Duodenal mucosa (tissue), 2 donors: ENCODE measurements around the gene PIEZO2.
"Not testable (repeated sequence)": the region's sequence is repeated elsewhere in the genome, so short reads cannot be mapped to it uniquely, and the experiment has no call there.

Source experiments
- H3K27ac ChIP-seq: one replicate; pipeline ENCODE4 v1.7.0; 2013; ENCODE audit warnings: low read depth, low read length
- H3K27me3 ChIP-seq, 2 donors: one replicate each; pipeline ENCODE4 v1.7.0; 2013; ENCODE audit warnings: low read length in 2 of 2, control low read depth in 1 of 2; ENCODE audit not compliant: insufficient read depth in 2 of 2, control insufficient read depth in 1 of 2
- H3K36me3 ChIP-seq, 2 donors: one replicate each; pipeline ENCODE4 v1.7.0; 2013; ENCODE audit warnings: low read length in 2 of 2, control low read depth in 1 of 2; ENCODE audit not compliant: insufficient read depth in 2 of 2, control insufficient read depth in 1 of 2
- H3K4me1 ChIP-seq, 2 donors: one replicate each; pipeline ENCODE4 v1.7.0; 2013; ENCODE audit warnings: low read length in 2 of 2, control low read depth in 1 of 2; ENCODE audit not compliant: insufficient read depth in 2 of 2, control insufficient read depth in 1 of 2
- H3K4me3 ChIP-seq, 2 donors: one replicate each; pipeline ENCODE4 v1.7.0; 2013; ENCODE audit warnings: low read length in 2 of 2, low read depth in 1 of 2
- H3K9ac ChIP-seq, 2 donors: one replicate each; pipeline ENCODE4 v1.7.0; 2013; ENCODE audit warnings: low read length in 2 of 2, low read depth in 1 of 2
- H3K9me3 ChIP-seq, 2 donors: one replicate each; pipeline ENCODE4 v1.7.0; 2013; ENCODE audit warnings: low read length in 2 of 2, control low read depth in 1 of 2; ENCODE audit not compliant: control insufficient read depth in 1 of 2

Gene PIEZO2

DNA sequence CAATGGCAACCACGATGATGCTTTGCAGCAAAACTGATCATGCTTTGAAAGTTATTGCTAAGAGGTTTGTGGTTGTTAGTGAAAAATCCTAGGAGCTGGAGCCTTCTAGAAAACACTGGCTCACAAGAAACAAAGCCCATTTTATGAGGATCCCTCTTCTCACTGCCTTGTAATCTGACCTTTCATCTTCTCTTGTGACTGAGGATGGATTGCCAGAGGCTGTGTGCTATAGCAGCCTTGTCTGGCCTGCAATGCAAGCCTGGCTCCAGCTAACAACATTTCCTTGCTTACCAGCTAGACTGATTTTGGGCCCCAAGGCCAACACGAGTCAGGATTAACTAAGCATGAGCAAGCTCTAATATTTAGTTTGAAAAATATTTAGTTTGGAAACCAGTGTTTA, 13.1 kb downstream of the PIEZO2 start:
- Histone ChIP-seq H3K4me3 (no peak overlapping the region), H3K27me3 (no peaks in the 10 kb centered on the region), H3K36me3 (no peaks in the 10 kb centered on the region), H3K4me1 (no peaks in the 10 kb centered on the region), H3K9me3 (no peaks in the 10 kb centered on the region), H3K9ac (no peak overlapping the region), H3K27ac (no peak overlapping the region)

DNA sequence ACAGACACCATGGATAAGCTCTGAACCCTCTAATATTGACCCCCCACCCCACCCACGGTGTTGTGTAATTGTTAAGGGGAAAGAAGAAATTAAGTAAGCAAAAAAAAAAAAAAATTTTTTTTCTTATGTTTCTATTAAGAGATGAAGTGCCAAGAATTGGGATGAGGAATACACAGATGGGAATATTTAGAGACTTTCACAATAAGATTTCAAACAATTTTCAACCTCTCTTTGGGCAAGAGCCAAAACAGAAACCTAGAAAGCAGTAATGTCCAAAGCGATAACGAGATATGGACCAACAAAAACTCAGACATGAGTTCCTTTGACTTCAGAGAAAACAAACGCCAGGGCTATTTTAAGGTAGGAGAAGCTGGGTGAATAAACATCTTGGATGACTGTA, 14.4 kb downstream of the PIEZO2 start:
- no peaks in the 10 kb centered on the region for H3K36me3 ChIP-seq
- H3K4me3 ChIP-seq, result no peak overlapping the region
- H3K27me3 ChIP-seq, result no peaks in the 10 kb centered on the region
- no peak overlapping the region for H3K9ac ChIP-seq
- H3K27ac ChIP-seq, result no peak overlapping the region
- H3K9me3 ChIP-seq, result no peaks in the 10 kb centered on the region
- H3K4me1 ChIP-seq, result no peaks in the 10 kb centered on the region

DNA sequence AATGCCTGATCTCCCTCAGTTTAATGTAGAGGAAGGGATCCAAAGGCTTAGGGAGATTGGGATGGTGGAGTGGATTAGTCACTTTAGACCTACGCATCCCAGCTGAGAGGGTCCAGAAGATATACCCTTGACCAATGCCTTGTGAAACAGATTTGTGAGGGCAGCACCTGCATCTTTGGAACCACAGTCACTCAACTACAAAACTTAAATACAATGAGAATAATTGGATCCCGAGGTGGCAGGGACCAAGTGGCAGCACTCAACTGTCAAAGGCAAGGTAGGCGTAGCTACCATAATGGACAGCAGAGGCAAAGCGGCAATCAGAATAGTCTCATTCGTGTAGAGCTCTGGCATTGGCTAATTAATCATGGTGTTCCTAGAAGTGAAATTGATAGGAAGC, 20.3 kb downstream of the PIEZO2 start:
- H3K9me3 ChIP-seq, H3K4me1 ChIP-seq, H3K27ac ChIP-seq, H3K4me3 ChIP-seq, H3K27me3 ChIP-seq, H3K9ac ChIP-seq, H3K36me3 ChIP-seq: not testable (repeated sequence)

DNA sequence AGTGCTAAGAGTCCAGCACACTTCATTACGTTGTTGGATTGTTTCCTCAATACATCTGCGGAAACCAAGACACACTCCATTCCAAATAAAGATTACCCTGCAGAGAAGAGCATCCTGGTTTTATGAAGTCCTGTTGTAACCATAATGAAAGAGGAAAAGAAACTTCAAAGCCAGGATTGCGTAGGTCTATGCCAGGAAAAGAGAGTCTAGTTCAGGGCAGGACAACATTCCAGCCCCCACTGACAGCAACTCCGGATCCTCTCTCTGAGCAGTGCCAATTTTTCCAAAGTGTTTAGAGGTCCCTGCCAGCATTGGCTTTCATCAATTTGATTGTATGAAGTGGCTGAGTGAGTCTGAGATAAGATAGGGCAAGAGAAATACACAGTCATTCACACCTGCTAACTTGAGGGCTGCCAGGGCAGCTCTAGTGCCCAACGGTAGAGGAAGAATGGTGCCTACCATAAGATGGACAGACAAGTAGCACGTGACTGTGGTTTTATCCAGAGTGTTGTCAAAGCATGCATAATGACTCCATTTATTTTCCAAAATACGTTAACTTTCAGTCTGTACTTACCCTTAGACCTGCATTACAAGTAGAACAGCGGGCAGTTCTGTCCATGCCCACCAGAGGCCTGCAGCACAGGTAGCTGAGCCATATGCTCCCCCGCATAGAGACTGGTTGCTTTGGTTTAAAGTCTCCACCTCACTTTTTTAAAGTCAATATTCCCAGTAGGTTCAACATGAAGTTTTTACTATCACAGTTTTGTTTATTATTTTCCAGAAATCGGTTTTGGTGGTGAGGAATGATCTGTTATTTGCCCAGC, 23.7 kb downstream of the PIEZO2 start:
- Histone ChIP-seq H3K4me3 (no peak overlapping the region), H3K27ac (no peak overlapping the region), H3K9ac (no peak overlapping the region), H3K36me3 (no peaks in the 10 kb centered on the region), H3K9me3 (no peaks in the 10 kb centered on the region), H3K4me1 (peaks cover 0 to 4% of the 10 kb centered on the region in 2 donors), H3K27me3 (no peaks in the 10 kb centered on the region)

DNA sequence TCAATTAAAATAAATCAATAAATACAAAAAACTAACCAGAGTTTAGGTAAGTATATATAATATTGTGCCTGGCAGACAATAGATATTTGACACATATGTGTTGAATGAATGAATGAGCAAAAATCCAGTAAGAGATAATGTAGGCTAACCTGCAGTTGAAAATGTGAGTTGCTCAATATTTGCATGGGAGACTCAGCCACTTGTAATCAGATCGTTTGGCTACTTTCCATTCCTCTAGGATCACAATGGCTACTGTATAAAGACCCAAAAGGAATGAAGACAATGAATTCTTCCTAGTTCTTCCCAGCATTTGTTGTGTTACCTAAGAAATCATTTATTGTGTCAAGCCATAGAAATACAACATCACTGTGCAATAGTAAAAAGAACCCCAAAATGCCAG, 25.3 kb downstream of the PIEZO2 start:
- Histone ChIP-seq H3K9me3 (no peaks in the 10 kb centered on the region), H3K27ac (no peak overlapping the region), H3K4me3 (no peak overlapping the region), H3K4me1 (peaks cover 0 to 4% of the 10 kb centered on the region in 2 donors), H3K27me3 (no peaks in the 10 kb centered on the region), H3K9ac (no peak overlapping the region), H3K36me3 (no peaks in the 10 kb centered on the region)

DNA sequence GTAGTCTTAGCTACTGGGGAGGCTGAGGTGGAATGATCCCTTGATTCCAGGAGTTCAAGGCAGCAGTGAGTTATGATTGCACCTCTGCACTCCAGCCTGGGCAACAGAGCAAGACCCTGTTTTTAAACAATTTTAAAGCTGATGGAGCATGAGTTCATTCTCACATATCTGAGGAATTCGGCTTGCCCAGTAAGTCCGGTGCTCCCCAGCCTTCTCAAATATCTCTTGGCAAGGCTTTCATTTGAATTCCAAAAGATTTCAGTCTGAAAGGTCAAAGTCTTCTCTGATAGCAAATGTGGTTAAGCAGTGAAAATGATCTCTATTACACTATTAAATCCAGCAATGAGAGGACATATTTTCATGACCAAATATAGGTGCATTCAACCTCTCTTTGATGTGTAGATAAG, 27.9 kb downstream of the PIEZO2 start:
- Histone ChIP-seq H3K4me3 (no peak overlapping the region), H3K27me3 (no peaks in the 10 kb centered on the region), H3K27ac (no peak overlapping the region), H3K9me3 (no peaks in the 10 kb centered on the region), H3K4me1 (peaks cover 0 to 4% of the 10 kb centered on the region in 2 donors), H3K36me3 (no peaks in the 10 kb centered on the region), H3K9ac (no peak overlapping the region)

DNA sequence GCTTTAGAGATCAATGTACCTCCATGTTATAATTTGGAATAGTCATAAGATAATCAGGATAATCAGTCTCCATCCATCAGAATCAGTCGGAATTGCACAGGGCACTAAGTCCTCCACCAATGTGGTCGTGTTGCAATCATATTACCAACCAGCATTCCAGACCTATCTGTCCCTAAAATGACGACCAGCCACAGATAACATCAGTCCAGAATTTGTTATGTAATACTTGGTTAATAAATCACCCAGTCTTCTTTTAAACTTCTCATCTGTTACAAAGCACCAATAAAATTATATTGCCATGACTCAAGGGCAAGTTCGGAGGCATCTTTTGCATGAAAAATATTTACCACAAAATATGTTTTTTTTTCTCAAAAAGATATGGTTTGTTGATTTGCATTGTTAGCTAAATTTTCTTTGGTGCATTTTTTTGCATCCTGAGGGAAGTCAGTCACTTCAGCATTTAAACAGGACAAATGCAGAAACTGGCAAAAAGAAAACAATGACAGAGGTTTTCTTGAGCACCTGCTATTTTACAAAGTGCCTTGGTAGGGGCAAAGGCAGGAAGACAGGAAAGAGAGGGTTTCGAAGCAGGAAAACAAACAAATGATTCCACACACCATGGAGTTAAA, 29.3 kb downstream of the PIEZO2 start:
- Histone ChIP-seq H3K4me3 (no peak overlapping the region), H3K9ac (no peak overlapping the region)

DNA sequence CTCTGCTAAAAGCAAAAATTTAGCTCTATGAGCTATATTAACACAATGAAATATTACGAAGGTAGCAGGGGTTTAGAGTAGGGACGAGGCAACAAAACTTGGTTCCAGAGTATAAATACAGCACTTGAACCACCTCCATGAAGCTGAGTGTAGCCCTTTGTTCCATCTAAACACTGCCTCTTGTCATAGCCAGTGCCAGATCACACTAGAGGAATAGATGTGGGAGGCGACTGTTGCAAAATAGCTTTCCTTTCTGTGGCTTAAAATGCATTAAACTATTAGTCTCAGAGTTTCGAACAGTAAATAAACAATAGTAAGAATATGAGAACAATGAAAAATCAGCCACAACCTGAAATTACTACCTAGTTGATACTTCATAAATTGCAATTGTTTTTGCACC, 29.8 kb downstream of the PIEZO2 start:
- no peaks in the 10 kb centered on the region for H3K9me3 ChIP-seq
- H3K4me1 ChIP-seq, result no peaks in the 10 kb centered on the region
- H3K4me3 ChIP-seq, result no peak overlapping the region
- no peaks in the 10 kb centered on the region for H3K36me3 ChIP-seq
- H3K9ac ChIP-seq, result no peak overlapping the region
- H3K27ac ChIP-seq, result no peak overlapping the region
- H3K27me3 ChIP-seq, result no peaks in the 10 kb centered on the region

More for the DNA sequence above, 29.3 kb downstream of the PIEZO2 start:
- H3K4me1 ChIP-seq, result no peaks in the 10 kb centered on the region
- no peak overlapping the region for H3K27ac ChIP-seq
- H3K36me3 ChIP-seq, result no peaks in the 10 kb centered on the region
- no peaks in the 10 kb centered on the region for H3K27me3 ChIP-seq
- H3K9me3 ChIP-seq, result no peaks in the 10 kb centered on the region

DNA sequence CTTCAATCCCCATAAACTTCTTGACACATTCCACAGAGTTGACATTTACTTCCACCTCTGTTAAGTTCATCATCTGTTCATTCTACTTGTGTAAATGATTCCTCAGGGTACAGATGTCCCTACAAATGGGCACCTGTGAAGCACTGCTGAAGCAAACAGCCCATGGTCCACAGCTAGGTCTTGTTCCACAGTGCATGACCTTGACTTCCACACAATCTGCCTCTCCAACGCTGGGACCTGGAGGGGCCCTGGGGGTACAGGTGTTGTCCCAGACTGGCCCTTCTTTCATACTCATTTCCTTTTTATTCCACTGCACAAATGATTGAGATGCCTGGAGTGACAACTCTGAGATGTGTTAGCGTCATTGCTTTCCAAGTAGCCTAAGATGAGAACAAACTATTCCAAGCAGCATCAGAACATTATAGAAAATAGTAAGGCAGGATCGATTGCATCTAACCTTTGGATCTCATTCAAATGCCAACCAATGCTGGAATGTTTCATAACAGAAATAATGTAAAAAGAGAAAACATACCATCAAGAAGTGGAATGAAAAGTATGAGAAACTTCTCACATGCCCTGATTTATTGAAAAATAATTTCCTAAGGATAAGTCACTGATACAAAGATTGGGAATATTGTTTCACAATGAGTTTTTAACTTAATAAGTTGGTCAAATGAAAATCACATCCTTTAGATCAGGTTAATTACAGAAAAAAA, 31.2 kb downstream of the PIEZO2 start:
- no peaks in the 10 kb centered on the region for H3K36me3 ChIP-seq
- H3K27me3 ChIP-seq, result no peaks in the 10 kb centered on the region
- H3K4me3 ChIP-seq, result no peak overlapping the region
- no peak overlapping the region for H3K9ac ChIP-seq
- no peaks in the 10 kb centered on the region for H3K4me1 ChIP-seq
- no peak overlapping the region for H3K27ac ChIP-seq
- no peaks in the 10 kb centered on the region for H3K9me3 ChIP-seq

DNA sequence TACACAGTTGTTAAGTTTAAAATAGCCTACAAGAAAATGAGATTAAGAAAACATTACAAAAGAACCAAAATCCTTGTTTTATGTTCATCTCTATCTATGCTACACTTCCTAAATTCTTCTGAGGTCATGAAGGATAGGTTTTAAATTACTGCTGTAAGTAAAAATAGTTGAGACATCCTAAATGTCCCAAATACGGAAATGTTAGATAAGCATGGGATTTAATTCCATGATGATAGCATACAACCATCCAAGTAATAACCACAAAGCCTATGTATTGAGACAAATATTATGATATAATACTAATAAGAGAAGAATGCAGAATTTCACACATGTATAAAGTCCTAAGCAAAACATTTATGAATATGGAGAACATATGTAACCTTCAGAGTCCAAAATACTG, 34.1 kb downstream of the PIEZO2 start:
- H3K9me3 ChIP-seq, result no peaks in the 10 kb centered on the region
- H3K9ac ChIP-seq, result no peak overlapping the region
- no peaks in the 10 kb centered on the region for H3K27me3 ChIP-seq
- no peak overlapping the region for H3K4me3 ChIP-seq
- H3K36me3 ChIP-seq, result no peaks in the 10 kb centered on the region
- H3K27ac ChIP-seq, result no peak overlapping the region
- H3K4me1 ChIP-seq, result no peaks in the 10 kb centered on the region
